HepG2 (cell line): ENCODE results near the gene SULT1C4. TPM values are rescaled to one million over a fixed set of nuclear protein-coding genes. Genes with fewer than 3 reads are reported as not detected.

ENCODE experiments used
- AGO1 ChIP-seq: fragments of 200-400 bp; formaldehyde crosslinking; IDR thresholded peaks from 2 replicates; pipeline ENCODE4 v1.6.1; 2017; ENCODE audit warnings: mild to moderate bottlenecking, low read depth, low read length, moderate library complexity; ENCODE audit not compliant: poor library complexity, severe bottlenecking
- KAT7 ChIP-seq: IDR thresholded peaks from 2 replicates; pipeline ENCODE4 v1.6.1; 2018; ENCODE audit warnings: borderline replicate concordance, missing compliant biosample characterization
- KLF9 ChIP-seq: IDR thresholded peaks from 2 replicates; pipeline ENCODE4 v1.6.1; 2016; ENCODE audit warnings: low read depth
- MAFK ChIP-seq, 2 experiments: IDR thresholded peaks in 1 of 2; conservative IDR thresholded peaks in 1 of 2; 2 replicates each; pipeline ENCODE4 v1.6.1; 2011; ENCODE audit warnings: improper control_type of control experiment in 2 of 2, low read length in 2 of 2
- MED13 ChIP-seq: sonication (generic); formaldehyde crosslinking; IDR thresholded peaks from 2 replicates; pipeline ENCODE4 v1.5.0; 2020; ENCODE audit warnings: missing genetic modification reagents
- MIER2 ChIP-seq: IDR thresholded peaks from 2 replicates; pipeline ENCODE4 v1.6.1; 2016; ENCODE audit warnings: missing biosample characterization, missing genetic modification reagents
- MXD4 ChIP-seq: IDR thresholded peaks from 2 replicates; pipeline ENCODE4 v1.6.1; 2016; ENCODE audit warnings: mild to moderate bottlenecking, missing biosample characterization, missing genetic modification reagents
- ZMYM4 ChIP-seq: sonication (generic); formaldehyde crosslinking; IDR thresholded peaks from 2 replicates; pipeline ENCODE4 v1.8.1; 2023; ENCODE audit warnings: mild to moderate bottlenecking, missing genetic modification reagents
- ZNF251 ChIP-seq: sonication (generic); formaldehyde crosslinking; IDR thresholded peaks from 2 replicates; pipeline ENCODE4 v1.9.0; 2021; ENCODE audit warnings: mild to moderate bottlenecking, missing genetic modification reagents
- ZNF431 ChIP-seq: sonication (generic); formaldehyde crosslinking; IDR thresholded peaks from 2 replicates; pipeline ENCODE4 v1.9.0; 2022; ENCODE audit warnings: missing genetic modification reagents, low read depth, mild to moderate bottlenecking, borderline replicate concordance
- ZNF446 ChIP-seq: sonication (generic); formaldehyde crosslinking; IDR thresholded peaks from 2 replicates; pipeline ENCODE4 v1.5.0; 2020; ENCODE audit warnings: mild to moderate bottlenecking, missing genetic modification reagents
- ZNF567 ChIP-seq: sonication (generic); formaldehyde crosslinking; IDR thresholded peaks from 2 replicates; pipeline ENCODE4 v1.8.1; 2023; ENCODE audit warnings: mild to moderate bottlenecking, missing genetic modification reagents, borderline replicate concordance
- ZNF569 ChIP-seq: sonication (generic); formaldehyde crosslinking; IDR thresholded peaks from 2 replicates; pipeline ENCODE4 v1.5.0; 2020; ENCODE audit warnings: mild to moderate bottlenecking, missing genetic modification reagents, moderate library complexity, borderline replicate concordance
- ZNF574 ChIP-seq: sonication (generic); formaldehyde crosslinking; IDR thresholded peaks from 2 replicates; pipeline ENCODE4 v1.4.0; 2020; ENCODE audit warnings: missing genetic modification reagents
- ZNF724P ChIP-seq: sonication (generic); formaldehyde crosslinking; IDR thresholded peaks from 2 replicates; pipeline ENCODE4 v1.8.0; 2022; ENCODE audit warnings: missing genetic modification reagents, borderline replicate concordance
- polyA plus RNA-seq, 8 experiments: library from polyadenylated mRNA; depleted of rRNA in 3 of 8; stranded (reverse) in 7 of 8; unstranded in 1 of 8; fragments of >200 nt; fragmentation: Illumina TruSeq in 4 of 8; extraction: Trizol in 4 of 8; gene quantifications; 2 replicates each; pipeline versions ENCODE4 v1.2.1 to v1.2.3, GENCODE V29; 2011 to 2016; ENCODE audit warnings: low read depth in 4 of 8, missing spikeins in 1 of 8, mixed read lengths in 1 of 8; ENCODE audit not compliant: insufficient read depth in 1 of 8
- total RNA-seq, 5 experiments: library from RNA; depleted of rRNA; stranded (reverse); fragments of >200 nt; fragmentation: Illumina TruSeq; extraction: Trizol; gene quantifications; 2 replicates each; pipeline ENCODE4 v1.2.3, GENCODE V29; 2016; ENCODE audit warnings: low read depth in 1 of 5
- TF ChIP-seq, protein P1 (sequence below): sonication (generic); formaldehyde crosslinking; conservative IDR thresholded peaks from 2 replicates; pipeline ENCODE4 v1.4.0; 2020; ENCODE audit warnings: missing genetic modification reagents
- TF ChIP-seq, protein P2 (sequence below): sonication (generic); formaldehyde crosslinking; IDR thresholded peaks from 2 replicates; pipeline ENCODE4 v1.4.0; 2020; ENCODE audit warnings: missing genetic modification reagents, borderline replicate concordance
- TF ChIP-seq, protein P3 (sequence below): sonication (generic); formaldehyde crosslinking; IDR thresholded peaks from 2 replicates; pipeline ENCODE4 v1.5.1; 2020; ENCODE audit warnings: missing genetic modification reagents, mild to moderate bottlenecking, borderline replicate concordance

The SULT1C4 gene
- total and polyA plus RNA-seq, 2 of the 13 experiments (the other 11 are each of a cell fraction or from before 2014, with no cell fraction given): 1.3 to 8.6 TPM

DNA sequence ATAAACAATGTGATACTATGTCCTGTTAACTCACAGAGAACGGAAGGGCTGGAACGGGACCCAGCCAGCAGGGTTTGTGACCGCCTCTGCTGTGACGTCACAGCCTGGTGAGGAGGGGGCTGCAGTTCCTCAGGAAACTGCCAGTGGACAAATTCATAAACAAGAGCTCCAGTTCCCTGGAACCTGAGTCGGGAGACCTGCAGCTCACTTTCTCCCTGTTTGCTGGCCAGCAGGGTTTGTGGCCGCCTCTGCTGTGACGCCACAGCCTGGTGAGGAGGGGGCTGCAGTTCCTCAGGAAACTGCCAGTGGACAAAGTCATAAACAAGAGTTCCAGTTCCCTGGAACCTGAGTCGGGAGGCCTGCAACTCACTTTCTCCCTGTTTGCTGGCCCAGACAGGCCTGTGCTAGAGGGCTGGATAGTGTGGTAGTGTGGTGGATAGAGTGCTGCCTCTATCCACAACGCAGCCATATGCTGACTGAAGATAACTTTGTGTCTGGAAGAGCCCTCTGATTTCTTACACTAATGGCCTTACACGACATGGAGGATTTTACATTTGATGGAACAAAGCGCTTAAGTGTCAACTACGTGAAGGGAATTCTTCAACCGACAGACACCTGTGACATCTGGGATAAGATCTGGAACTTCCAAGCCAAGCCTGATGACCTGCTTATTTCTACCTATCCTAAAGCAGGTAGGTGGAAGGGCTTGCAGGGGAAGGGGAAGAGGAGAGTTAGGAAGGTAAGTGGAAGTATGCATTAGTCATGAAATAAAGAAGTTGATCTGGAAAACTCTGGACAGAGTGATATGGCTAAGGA, at the start of gene SULT1C4 (continued):
- TF ChIP-seq, protein P1, sequence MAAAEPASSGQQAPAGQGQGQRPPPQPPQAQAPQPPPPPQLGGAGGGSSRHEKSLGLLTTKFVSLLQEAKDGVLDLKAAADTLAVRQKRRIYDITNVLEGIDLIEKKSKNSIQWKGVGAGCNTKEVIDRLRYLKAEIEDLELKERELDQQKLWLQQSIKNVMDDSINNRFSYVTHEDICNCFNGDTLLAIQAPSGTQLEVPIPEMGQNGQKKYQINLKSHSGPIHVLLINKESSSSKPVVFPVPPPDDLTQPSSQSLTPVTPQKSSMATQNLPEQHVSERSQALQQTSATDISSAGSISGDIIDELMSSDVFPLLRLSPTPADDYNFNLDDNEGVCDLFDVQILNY (CRISPR knock-in tag): no peak
- TF ChIP-seq MED13 (CRISPR knock-in tag) (no peak), ZNF567 (CRISPR knock-in tag) (0 out of 2 replicates have a peak, but pooled peaks have one; percentile 57), ZNF431 (CRISPR knock-in tag) (no peak), ZNF724P (no peak), KAT7 (CRISPR knock-in tag) (no peak), ZNF446 (CRISPR knock-in tag) (no peak), ZNF569 (CRISPR knock-in tag) (0 out of 2 replicates have a peak, but pooled peaks have one; percentile 31), ZNF251 (no peak), KLF9 (CRISPR knock-in tag) (no peak), MXD4 (CRISPR knock-in tag) (no peak), ZNF574 (CRISPR knock-in tag) (no peak), MAFK (conservative IDR thresholded peaks at IDR 0.05 in 1 of 2, IDR thresholded peaks at IDR 0.05 in 1 of 2; ENCODE audit: low read length in 2 of 2) (no peak), ZMYM4 (CRISPR knock-in tag) (peak; percentile 72), AGO1 (no peak), MIER2 (CRISPR knock-in tag) (no peak)
- TF ChIP-seq, protein P2, sequence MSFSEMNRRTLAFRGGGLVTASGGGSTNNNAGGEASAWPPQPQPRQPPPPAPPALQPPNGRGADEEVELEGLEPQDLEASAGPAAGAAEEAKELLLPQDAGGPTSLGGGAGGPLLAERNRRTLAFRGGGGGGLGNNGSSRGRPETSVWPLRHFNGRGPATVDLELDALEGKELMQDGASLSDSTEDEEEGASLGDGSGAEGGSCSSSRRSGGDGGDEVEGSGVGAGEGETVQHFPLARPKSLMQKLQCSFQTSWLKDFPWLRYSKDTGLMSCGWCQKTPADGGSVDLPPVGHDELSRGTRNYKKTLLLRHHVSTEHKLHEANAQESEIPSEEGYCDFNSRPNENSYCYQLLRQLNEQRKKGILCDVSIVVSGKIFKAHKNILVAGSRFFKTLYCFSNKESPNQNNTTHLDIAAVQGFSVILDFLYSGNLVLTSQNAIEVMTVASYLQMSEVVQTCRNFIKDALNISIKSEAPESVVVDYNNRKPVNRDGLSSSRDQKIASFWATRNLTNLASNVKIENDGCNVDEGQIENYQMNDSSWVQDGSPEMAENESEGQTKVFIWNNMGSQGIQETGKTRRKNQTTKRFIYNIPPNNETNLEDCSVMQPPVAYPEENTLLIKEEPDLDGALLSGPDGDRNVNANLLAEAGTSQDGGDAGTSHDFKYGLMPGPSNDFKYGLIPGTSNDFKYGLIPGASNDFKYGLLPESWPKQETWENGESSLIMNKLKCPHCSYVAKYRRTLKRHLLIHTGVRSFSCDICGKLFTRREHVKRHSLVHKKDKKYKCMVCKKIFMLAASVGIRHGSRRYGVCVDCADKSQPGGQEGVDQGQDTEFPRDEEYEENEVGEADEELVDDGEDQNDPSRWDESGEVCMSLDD: no peak
- TF ChIP-seq, protein P3, sequence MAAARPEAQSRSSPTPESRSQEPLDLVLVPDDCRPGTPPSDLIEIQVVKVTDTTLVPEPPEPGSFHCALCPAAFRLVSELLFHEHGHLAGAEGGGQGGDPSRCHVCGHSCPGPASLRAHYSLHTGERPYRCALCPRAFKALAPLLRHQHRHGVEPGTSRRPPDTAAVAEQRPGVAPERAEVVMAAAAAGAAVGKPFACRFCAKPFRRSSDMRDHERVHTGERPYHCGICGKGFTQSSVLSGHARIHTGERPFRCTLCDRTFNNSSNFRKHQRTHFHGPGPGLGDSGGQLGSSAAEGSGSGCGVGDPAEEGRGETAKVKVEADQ (CRISPR knock-in tag): no peak
